ENCODE data around the gene OCA2.
A peak's percentile ranks its signal among the peaks of the same experiment; 100 is the strongest.

DNA sequence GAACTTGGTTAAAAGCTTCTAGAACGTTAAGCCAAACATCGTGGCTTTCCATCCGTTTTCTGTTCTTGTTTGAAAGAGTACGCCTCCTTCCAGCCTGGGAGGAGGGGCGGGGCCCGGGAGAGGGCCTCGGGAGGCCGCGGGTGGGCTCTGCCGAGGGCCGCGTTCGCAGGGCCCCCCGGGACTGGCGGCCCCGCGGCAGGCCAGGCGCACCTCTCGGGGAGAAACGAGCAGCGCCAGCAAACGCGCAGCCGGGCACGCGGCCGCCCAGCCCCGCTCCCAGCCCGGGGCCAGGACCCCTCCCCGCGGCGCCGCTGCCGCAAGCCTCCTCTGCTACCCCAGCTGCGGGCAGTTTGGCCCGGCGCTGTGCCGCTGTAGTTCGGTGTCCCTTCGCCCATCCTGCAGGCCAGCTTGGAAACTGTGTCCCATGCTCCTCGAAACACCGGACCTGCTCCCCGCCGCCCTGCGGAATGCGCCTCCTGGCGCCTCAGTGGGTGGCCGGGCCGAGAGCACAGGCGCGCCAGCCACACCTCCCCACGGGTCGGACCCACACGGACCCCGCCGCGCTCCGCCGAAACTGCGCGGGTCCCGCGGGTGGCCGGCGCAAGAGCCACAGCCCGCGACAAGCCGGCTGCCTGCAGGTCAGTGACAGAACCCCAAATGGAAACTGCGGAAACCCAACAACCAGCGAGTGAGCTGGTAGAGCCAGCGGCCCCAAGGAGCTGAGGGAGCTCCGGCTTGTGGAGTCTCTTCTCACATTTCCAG lies 2.3 kb downstream of the OCA2 start:
- TF ChIP-seq SUZ12 (IDR thresholded peaks at IDR 0.05; ENCODE audit: extremely low read depth, insufficient read depth, insufficient read length) (peak; percentile 52), YY1 (IDR thresholded peaks at IDR 0.05; ENCODE audit: insufficient read depth, insufficient read length) (no peak)

Data from NT2/D1 (cell line).